B cell (primary cell): ENCODE measurements around the gene CTNNA3. TPM values are rescaled to one million over a fixed set of nuclear protein-coding genes. Genes with fewer than 3 reads are reported as not detected.

Experiments used
- ATAC-seq: fragments of 200-7000 bp; cut with Tn5 transposase; one replicate; pipeline ENCODE4 v1.10.0; 2021; ENCODE audit warnings: low read depth, mild to moderate bottlenecking, moderate number of reproducible peaks, moderate library complexity
- CTCF ChIA-PET: fragments of 350-600 bp; sonication (Branson Sonifier 250); formaldehyde crosslinking; loops from one replicate; lab custom pipeline; 2021; ENCODE audit warnings: antibody characterized with exemption, inconsistent platforms; lab: Charles Lee
- POLR2A ChIA-PET: fragments of 350-600 bp; sonication (Branson Sonifier 250); formaldehyde crosslinking; loops from one replicate; lab custom pipeline; 2021; ENCODE audit warnings: antibody characterized with exemption; lab: Charles Lee
- DNase-seq: peaks from one replicate; pipeline ENCODE4 v3.0.0; 2013
- H2AFZ ChIP-seq: 2 replicates; pipeline ENCODE4 v1.6.1; 2012; ENCODE audit warnings: mild to moderate bottlenecking, low read depth, low read length; ENCODE audit not compliant: insufficient read depth, poor library complexity, severe bottlenecking
- H3K27ac ChIP-seq, 2 donors: 1 replicate in 1 of 2; 2 replicates in 1 of 2; pipeline ENCODE4 v1.5.1; 2012 to 2013; ENCODE audit warnings: low read length in 2 of 2, mild to moderate bottlenecking in 2 of 2, moderate library complexity in 1 of 2
- H3K27me3 ChIP-seq, 4 experiments: fragments of 200-600 bp in 1 of 4; sonication (generic) in 1 of 4; replicated peaks in 1 of 4; 1 replicate in 2 of 4; 2 replicates in 2 of 4; pipeline versions ENCODE4 v1.6.1 to v1.7.0; 2013 to 2016; ENCODE audit warnings: low read length in 3 of 4, mild to moderate bottlenecking in 2 of 4, mixed read lengths in 1 of 4, moderate library complexity in 1 of 4; ENCODE audit not compliant: insufficient read depth in 4 of 4, control insufficient read depth in 3 of 4; ENCODE audit errors: control extremely low read depth in 1 of 4
- H3K36me3 ChIP-seq, 2 experiments: replicated peaks in 1 of 2; 1 replicate in 1 of 2; 2 replicates in 1 of 2; pipeline versions ENCODE4 v1.6.1 to v1.7.1; 2013; ENCODE audit warnings: low read length in 1 of 2; ENCODE audit not compliant: insufficient read depth in 2 of 2, control insufficient read depth in 1 of 2; ENCODE audit errors: control extremely low read depth in 1 of 2, extremely low read depth in 1 of 2
- H3K4me1 ChIP-seq, 2 donors: fragments of 200-600 bp in 1 of 2; sonication (generic) in 1 of 2; 1 replicate in 1 of 2; 2 replicates in 1 of 2; pipeline versions ENCODE4 v1.5.1 to v1.6.1; 2013 to 2017; ENCODE audit warnings: low read length in 2 of 2; ENCODE audit not compliant: control insufficient read depth in 2 of 2, insufficient read depth in 2 of 2
- H3K4me2 ChIP-seq: replicated peaks from 2 replicates; pipeline ENCODE3; 2012; ENCODE audit warnings: mild to moderate bottlenecking, low read depth, low read length; ENCODE audit not compliant: poor library complexity, severe bottlenecking
- H3K4me3 ChIP-seq, 5 experiments: fragments of 200-600 bp in 1 of 5; sonication (generic) in 1 of 5; 1 replicate in 3 of 5; 2 replicates in 2 of 5; pipeline versions ENCODE4 v1.5.1 to v1.7.0; 2011 to 2016; ENCODE audit warnings: low read length in 4 of 5, mild to moderate bottlenecking in 4 of 5, low read depth in 2 of 5, control low read depth in 1 of 5, moderate library complexity in 1 of 5; ENCODE audit not compliant: insufficient read depth in 1 of 5; ENCODE audit errors: control extremely low read depth in 1 of 5, extremely low read depth in 1 of 5
- H3K79me2 ChIP-seq: fragments of 200-600 bp; sonication (generic); one replicate; pipeline ENCODE4 v1.6.0; 2016; ENCODE audit warnings: low read length; ENCODE audit not compliant: control insufficient read depth, insufficient read depth
- H3K9ac ChIP-seq: fragments of 200-600 bp; sonication (generic); 2 replicates; pipeline ENCODE4 v1.6.1; 2017; ENCODE audit warnings: mild to moderate bottlenecking, low read length, moderate library complexity
- H3K9me3 ChIP-seq, 3 donors: one replicate each; pipeline versions ENCODE4 v1.6.1 to v1.7.1; 2013; ENCODE audit warnings: low read length in 2 of 3; ENCODE audit not compliant: control insufficient read depth in 2 of 3, insufficient read depth in 1 of 3; ENCODE audit errors: control extremely low read depth in 1 of 3
- H4K20me1 ChIP-seq: 2 replicates; pipeline ENCODE4 v1.6.0; 2012; ENCODE audit warnings: mild to moderate bottlenecking, low read length; ENCODE audit not compliant: insufficient read depth, control insufficient read depth, poor library complexity, severe bottlenecking
- H3K27ac Mint-ChIP-seq: one replicate; pipeline ENCODE4 v1.8.0; 2021; ENCODE audit warnings: mixed read lengths
- H3K27me3 Mint-ChIP-seq: one replicate; pipeline ENCODE4 v1.8.0; 2021; ENCODE audit warnings: mixed read lengths
- H3K4me1 Mint-ChIP-seq: one replicate; pipeline ENCODE4 v1.8.0; 2021; ENCODE audit warnings: mixed read lengths
- H3K4me3 Mint-ChIP-seq: one replicate; pipeline ENCODE4 v1.8.0; 2021; ENCODE audit warnings: mixed read lengths
- H3K9me3 Mint-ChIP-seq: one replicate; pipeline ENCODE4 v1.8.0; 2022; ENCODE audit warnings: mixed read lengths; ENCODE audit not compliant: insufficient read depth
- EZH2 ChIP-seq: IDR thresholded peaks from 2 replicates; pipeline ENCODE4 v1.6.1; 2012; ENCODE audit warnings: borderline replicate concordance, low read depth, mild to moderate bottlenecking, moderate library complexity, low read length; ENCODE audit not compliant: insufficient read depth, poor library complexity, severe bottlenecking
- intact Hi-C: fragments of 100-400 bp; cut with micrococcal nuclease; formaldehyde crosslinking; loops from one replicate; pipeline ENCODE4 v1.10.0; 2022
- polyA plus RNA-seq: library from polyadenylated mRNA; depleted of rRNA; stranded (reverse); fragments of >200 nt; gene quantifications from 2 replicates; pipeline ENCODE4 v1.2.3, GENCODE V29; 2012
- total RNA-seq, 2 donors: library from RNA; stranded (reverse); fragments of 120-200 nt in 1 of 2; gene quantifications; 1 replicate in 1 of 2; 2 replicates in 1 of 2; pipeline versions ENCODE4 v1.2.3 to v1.2.4, GENCODE V29; 2013 to 2022
- TF ChIP-seq, protein P1 (sequence below): fragments of 200-600 bp; IDR thresholded peaks from one replicate; pipeline ENCODE4 v1.8.0; 2022; ENCODE audit warnings: antibody characterized with exemption, mild to moderate bottlenecking

CTNNA3 gene
- total and polyA plus RNA-seq, 2 donors (not counting 1 experiment from before 2014, with no cell fraction given) = 0.01 TPM; not detected in 1

DNA sequence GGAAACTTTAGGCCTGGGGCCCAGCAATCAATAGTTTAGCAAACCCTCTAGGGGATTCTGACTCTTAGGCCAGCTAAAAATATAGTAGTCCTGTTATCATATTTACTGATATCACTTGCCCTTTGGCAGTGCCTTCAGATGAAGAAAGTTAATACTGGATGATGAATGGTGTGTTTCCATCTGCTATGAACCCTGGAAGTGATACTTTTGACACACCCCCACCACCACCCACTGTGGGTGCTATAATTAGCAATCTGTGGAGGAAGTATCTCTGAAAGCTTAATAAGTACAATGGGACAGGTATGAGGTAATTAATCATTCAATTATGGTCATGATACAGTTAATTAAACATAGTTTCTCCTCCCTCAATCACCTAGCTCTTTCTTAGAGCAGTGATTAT lies 860.6 kb downstream of the CTNNA3 start:
- ATAC-seq (no peak), DNase-seq (no peak)
- H3K27me3 ChIP-seq = no peaks in the 10 kb centered on the region
- H3K36me3 ChIP-seq = no peaks in the 10 kb centered on the region
- no peak overlapping the region for H2AFZ ChIP-seq
- H3K27ac Mint-ChIP-seq = no peak overlapping the region
- TF ChIP-seq, protein P1, sequence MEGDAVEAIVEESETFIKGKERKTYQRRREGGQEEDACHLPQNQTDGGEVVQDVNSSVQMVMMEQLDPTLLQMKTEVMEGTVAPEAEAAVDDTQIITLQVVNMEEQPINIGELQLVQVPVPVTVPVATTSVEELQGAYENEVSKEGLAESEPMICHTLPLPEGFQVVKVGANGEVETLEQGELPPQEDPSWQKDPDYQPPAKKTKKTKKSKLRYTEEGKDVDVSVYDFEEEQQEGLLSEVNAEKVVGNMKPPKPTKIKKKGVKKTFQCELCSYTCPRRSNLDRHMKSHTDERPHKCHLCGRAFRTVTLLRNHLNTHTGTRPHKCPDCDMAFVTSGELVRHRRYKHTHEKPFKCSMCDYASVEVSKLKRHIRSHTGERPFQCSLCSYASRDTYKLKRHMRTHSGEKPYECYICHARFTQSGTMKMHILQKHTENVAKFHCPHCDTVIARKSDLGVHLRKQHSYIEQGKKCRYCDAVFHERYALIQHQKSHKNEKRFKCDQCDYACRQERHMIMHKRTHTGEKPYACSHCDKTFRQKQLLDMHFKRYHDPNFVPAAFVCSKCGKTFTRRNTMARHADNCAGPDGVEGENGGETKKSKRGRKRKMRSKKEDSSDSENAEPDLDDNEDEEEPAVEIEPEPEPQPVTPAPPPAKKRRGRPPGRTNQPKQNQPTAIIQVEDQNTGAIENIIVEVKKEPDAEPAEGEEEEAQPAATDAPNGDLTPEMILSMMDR = no peak
- no peak for TF ChIP-seq EZH2
- ChIA-PET CTCF (no interaction called here), POLR2A (no interaction called here)
- H3K27ac ChIP-seq = no peak overlapping the region
- no peaks in the 10 kb centered on the region for H3K9me3 Mint-ChIP-seq
- H3K9me3 ChIP-seq = no peaks in the 10 kb centered on the region
- no peak overlapping the region for H3K4me2 ChIP-seq
- H3K4me1 ChIP-seq = no peaks in the 10 kb centered on the region
- no peak overlapping the region for H3K4me3 Mint-ChIP-seq
- no peaks in the 10 kb centered on the region for H3K4me1 Mint-ChIP-seq
- H4K20me1 ChIP-seq = no peaks in the 10 kb centered on the region
- H3K27me3 Mint-ChIP-seq = no peaks in the 10 kb centered on the region
- no peak overlapping the region for H3K9ac ChIP-seq
- no peak overlapping the region for H3K4me3 ChIP-seq
- H3K79me2 ChIP-seq = no peaks in the 10 kb centered on the region
- intact Hi-C loops = no loop called here

DNA sequence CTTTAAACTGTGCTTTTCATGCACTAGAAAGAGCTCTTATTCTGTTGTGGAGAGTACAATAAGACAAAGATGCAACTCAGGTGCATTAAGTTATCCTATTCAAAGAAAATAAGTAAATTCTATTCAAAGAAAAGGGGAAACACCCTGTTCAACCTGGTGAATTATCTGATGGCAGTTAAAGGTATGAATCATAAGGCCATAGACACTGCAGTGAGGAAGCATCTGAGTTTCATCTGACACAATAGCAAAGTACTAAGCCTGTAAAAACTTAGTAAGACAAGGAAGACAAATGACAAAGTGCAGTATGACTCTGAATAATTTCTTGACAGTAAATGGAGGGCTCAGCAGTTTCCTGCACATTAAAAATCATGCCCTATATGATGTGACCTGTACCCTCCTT lies 861.2 kb downstream of the CTNNA3 start:
- Histone ChIP-seq H3K4me2 (no peak overlapping the region), H3K36me3 (no peaks in the 10 kb centered on the region), H3K27ac (no peak overlapping the region), H3K79me2 (no peaks in the 10 kb centered on the region), H2AFZ (no peak overlapping the region), H3K27me3 (no peaks in the 10 kb centered on the region), H4K20me1 (no peaks in the 10 kb centered on the region), H3K9me3 (no peaks in the 10 kb centered on the region), H3K9ac (no peak overlapping the region), H3K4me3 (no peak overlapping the region), H3K4me1 (no peaks in the 10 kb centered on the region)
- intact Hi-C loops = no loop called here
- Mint-ChIP-seq H3K9me3 (no peaks in the 10 kb centered on the region), H3K4me3 (no peak overlapping the region), H3K4me1 (no peaks in the 10 kb centered on the region), H3K27me3 (no peaks in the 10 kb centered on the region), H3K27ac (no peak overlapping the region)
- DNase-seq (no peak), ATAC-seq (no peak)
- POLR2A ChIA-PET = no interaction called here
- CTCF ChIA-PET = no interaction called here
- TF ChIP-seq, protein P1 = no peak
- no peak for TF ChIP-seq EZH2
